Astrocyte of the spinal cord (primary cell): Measurements from ENCODE around the gene ARID3A.

Experiments used
- DNase-seq: peaks from one replicate; pipeline ENCODE4 v3.0.0; 2011; ENCODE audit warnings: low read depth, low spot score
- H3K4me3 ChIP-seq: 2 replicates; pipeline ENCODE4 v1.5.1; 2011; ENCODE audit warnings: low read depth, mild to moderate bottlenecking, low read length, moderate library complexity
- in situ Hi-C: cut with HindIII; loops from 2 replicates; pipeline ENCODE4 v1.10.0; 2017; ENCODE audit warnings: low sequenced_read_pairs
- TF ChIP-seq, protein P1 (sequence below): IDR thresholded peaks from 2 replicates; pipeline ENCODE4 v1.5.1; 2012; ENCODE audit warnings: low read depth, mild to moderate bottlenecking, low read length, inconsistent platforms

The ARID3A gene

GRCh38 chr19:948842-949496, 23.1 kb downstream of the ARID3A start:
- no peak for DNase-seq
- no peak overlapping the region for H3K4me3 ChIP-seq
- TF ChIP-seq, protein P1, sequence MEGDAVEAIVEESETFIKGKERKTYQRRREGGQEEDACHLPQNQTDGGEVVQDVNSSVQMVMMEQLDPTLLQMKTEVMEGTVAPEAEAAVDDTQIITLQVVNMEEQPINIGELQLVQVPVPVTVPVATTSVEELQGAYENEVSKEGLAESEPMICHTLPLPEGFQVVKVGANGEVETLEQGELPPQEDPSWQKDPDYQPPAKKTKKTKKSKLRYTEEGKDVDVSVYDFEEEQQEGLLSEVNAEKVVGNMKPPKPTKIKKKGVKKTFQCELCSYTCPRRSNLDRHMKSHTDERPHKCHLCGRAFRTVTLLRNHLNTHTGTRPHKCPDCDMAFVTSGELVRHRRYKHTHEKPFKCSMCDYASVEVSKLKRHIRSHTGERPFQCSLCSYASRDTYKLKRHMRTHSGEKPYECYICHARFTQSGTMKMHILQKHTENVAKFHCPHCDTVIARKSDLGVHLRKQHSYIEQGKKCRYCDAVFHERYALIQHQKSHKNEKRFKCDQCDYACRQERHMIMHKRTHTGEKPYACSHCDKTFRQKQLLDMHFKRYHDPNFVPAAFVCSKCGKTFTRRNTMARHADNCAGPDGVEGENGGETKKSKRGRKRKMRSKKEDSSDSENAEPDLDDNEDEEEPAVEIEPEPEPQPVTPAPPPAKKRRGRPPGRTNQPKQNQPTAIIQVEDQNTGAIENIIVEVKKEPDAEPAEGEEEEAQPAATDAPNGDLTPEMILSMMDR, result no peak
- in situ Hi-C loops, result no loop called here

DNA sequence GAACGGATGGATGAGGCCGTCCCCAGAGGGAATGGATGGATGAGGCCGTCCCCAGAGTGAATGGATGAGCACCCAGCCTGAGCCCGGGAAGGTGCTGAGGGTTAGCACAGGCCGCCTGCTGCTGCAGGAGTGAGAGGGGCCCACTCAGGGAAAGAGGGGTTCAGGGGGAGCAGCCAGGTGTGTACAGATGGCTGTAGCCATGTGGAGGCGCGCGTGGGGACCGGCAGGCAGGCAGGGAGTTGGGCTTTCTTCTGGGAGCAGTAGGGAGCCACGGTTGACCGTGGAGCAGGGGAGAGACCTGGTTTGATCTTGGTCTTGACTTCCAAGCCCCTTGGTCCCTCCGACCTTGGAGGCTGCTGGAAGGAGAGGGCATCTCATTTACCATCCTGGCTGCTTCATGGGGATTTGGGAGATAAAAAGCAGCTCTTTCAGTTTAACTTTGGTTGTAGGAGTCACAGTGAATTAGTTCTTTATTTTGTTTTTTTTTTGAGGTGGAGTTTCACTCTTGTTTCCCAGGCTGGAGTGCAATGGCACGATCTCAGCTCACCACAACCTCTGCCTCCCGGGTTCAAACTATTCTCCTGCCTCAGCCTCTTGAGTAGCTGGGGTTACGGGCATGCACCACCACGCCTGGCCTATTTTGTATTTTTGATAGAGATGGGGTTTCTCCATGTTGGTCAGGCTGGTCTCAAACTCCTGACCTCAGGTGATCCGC, 24.7 kb downstream of the ARID3A start:
- TF ChIP-seq, protein P1, result no peak
- DNase-seq, result no peak
- H3K4me3 ChIP-seq, result no peak overlapping the region
- in situ Hi-C loops, result no loop called here

DNA sequence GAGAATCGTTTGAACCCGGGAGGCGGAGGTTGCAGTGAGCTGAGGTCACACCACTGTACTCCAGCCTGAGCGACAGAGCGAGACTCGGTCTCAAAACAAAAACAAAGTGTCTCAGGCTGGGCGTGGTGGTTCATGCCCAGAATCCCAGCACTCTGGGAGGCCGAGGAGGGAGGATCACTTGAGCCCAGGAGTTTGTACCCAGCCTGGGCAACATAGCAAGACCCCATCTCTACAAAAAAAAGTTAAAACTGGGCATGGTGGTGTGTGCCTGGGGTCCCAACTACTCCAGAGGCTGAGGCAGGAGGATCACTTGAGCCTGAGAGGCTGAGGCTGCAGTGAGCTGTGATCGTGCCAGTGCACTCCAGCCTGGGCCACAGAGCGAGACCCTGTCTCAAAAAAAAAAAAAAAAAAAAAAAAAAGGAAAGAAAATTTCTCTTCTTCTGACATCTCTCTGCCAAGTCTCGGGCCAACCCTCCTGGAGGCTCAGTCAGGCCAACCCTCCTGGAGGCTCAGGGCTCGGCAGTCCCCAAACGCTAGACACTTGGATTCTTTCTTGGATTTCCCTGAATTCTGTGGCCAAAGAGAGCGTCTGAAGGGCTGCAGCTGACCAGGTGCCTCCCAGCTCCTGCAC, 26.3 kb downstream of the ARID3A start:
- in situ Hi-C loops, result no loop called here
- TF ChIP-seq, protein P1, result no peak
- H3K4me3 ChIP-seq, result no peak overlapping the region
- no peak for DNase-seq

GRCh38 chr19:952680-953444, 27.0 kb downstream of the ARID3A start:
- no peak overlapping the region for H3K4me3 ChIP-seq
- TF ChIP-seq, protein P1, result no peak
- DNase-seq, result no peak
- in situ Hi-C loops, result no loop called here

- TF ChIP-seq, protein P1, result no peak
- in situ Hi-C loops, result no loop called here
- DNase-seq, result no peak
- no peak overlapping the region for H3K4me3 ChIP-seq
These were observed 27.8 kb downstream of the ARID3A start for GRCh38 chr19:953445-954271.

DNA sequence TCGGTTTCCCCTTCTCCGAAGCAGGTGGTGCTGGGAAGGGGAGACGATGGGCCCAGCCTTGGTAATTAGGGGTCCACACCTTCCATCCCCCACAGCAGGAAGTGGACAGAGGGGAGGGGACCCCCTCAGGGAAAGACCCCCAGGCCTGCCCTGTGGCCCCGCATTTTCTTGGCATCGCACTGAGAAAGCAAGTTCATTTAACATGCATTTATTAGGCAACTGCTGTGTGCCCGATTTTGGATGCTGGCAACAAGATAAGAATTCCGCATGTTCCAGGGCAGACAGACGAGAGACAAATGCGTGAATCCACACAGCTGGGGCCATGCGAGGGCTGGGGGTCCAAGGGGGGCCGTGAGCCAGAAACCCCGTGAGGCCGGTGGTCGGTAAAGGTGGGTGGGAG, 28.4 kb downstream of the ARID3A start:
- TF ChIP-seq, protein P1, result no peak
- H3K4me3 ChIP-seq, result no peak overlapping the region
- no peak for DNase-seq
- in situ Hi-C loops, result no loop called here
